HG03066 (cell line): ENCODE measurements around the gene PGF.

ENCODE experiments used
- ATAC-seq: cut with Tn5 transposase; IDR thresholded peaks from one replicate; pipeline ENCODE4 v1.9.1; 2021; ENCODE audit warnings: low read depth; ENCODE audit not compliant: unreplicated experiment

PGF gene

DNA sequence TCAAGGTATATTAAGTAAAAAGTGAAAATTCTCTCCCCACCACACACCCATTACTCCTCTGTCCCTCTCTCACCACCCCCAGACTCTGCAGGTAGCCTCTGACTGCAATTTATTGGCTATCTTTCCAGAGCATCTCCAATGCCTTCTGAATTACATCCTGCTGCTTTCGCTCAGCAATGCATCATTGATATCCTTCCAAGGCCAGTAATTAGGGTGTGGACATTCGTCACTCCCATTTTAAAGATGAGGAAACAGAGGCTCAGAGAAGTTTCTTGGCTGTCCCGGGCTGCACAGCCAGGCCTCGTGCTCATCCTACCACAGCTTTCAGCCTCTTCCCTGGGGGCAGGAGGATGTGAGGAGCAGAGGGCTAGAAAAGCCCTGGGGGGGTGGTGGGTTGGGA is 23.6 kb upstream of the PGF start:
- no peak for ATAC-seq

DNA sequence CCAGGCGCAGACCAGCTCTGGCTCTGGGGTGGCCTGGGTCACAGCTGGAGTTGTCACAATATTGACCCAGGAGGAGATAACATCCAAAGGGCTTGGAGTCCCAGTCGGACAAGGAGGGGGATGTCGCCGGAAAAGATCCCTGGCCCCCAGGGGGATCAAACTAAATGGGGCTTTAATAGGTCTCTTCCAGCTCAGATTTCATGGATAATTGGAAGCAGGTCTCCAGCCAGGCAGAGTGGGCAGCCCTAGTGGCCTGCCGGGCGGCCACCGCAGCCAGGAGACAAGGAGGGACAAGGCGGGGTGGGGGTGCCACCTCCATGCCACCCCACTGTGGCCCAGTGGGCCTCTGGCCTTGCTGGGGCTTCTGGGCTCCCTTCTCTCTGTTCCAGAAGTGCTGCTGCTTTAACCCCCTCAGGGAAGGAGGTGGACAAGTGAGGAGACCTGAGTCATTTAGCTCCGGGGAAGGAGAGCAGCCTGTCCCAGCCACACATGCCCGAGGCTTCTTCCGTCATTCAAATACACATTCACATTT is 23.1 kb upstream of the PGF start:
- no peak for ATAC-seq

DNA sequence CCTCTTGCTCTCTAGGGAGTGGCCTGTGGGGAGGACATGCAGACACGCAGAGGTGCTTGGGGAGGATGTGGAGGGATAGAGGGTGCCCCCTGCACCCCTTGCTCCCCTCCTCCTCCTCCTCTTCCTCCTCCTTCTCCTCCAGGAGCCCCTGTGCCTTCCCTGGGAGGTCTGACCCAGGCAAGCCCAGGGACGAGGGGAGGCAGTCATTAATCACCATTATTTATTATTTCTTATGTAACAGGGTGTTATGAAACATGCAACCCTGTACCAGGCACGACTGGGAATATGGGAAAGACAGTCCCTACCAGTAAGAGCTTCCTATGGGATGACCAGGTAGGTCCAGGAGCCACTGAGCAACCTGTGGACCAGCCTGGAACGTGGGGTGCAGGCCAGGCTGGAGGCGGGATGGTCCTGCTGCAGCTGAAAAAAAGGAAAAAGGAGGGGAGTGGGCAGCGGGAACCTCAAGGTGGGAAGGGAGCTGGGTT is 22.5 kb upstream of the PGF start:
- no peak for ATAC-seq

DNA sequence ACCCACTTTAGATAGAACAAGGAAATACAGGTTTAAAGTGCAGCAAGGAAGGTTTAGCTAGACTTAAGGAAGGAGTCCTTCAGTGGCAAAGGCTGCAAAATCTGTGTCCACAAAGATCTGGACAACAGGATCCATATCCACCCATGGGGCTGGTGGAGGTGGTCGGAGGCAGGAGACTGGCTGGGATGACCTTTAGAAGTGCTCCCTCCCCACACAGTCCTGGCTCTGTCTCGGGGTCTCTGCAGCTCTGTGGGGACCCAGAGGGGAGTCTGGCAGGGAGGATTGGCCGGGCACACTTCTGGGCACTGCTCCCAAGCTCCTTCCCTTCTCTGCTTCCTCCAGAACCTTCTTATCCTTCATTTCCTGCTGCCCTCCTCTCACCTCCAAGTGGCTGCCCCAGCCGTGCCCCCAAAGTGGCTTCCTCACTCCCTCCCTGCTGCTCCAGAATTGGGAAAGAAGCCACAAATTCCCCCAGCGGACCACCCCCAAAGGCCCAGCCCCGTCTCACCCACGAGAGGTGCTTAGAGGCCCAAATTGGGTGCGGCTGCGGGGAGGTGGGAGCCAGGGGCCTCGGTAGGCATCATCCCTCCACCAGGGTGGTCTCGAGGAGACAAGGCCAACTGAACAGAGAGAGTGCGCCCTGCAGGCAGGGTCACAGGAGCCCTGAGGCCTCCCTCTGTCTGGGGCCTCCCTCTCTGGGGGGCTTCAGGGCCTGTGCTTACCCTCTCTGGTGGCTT is 21.9 kb upstream of the PGF start:
- ATAC-seq, result no peak

DNA sequence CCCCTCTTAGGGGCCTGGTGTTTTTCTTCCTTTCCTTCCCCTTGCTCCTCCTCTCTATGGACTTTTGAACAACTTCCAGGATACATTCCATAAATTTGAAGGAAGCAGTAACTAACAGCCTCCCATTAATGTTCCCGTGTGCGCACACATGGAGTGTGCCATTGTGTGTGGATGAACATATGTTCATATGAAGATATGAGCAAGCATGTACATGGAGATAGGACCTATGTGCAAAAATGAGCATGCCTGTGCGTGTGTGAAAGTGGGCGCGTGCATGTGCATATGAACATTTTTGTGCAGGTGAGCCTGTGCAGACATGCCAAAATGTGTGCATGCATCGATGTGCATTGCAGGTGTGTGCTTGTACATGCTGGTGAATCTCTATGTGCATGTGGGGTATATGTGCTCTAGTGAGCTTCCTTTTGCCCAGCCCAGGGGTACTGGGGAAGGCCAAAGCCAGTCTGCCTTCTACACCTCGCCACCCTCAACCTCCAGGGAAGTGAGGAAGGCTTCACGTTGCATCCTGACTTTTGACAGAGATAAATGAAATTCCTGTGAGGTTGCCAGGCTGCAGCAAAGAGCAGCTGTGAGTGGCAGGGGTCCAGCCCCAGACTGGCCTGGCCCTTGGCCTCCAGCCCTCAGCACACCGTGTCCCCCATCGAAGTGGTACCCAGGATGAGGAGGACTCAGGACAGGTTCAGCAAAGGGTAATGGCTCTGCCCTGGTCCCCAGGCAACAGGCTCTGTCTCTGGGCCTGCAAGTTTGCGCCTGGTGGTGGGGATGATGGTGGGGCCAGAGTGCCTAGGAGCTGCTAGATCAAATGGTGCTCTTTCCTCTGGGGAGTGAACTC is 21.1 kb upstream of the PGF start:
- no peak for ATAC-seq

DNA sequence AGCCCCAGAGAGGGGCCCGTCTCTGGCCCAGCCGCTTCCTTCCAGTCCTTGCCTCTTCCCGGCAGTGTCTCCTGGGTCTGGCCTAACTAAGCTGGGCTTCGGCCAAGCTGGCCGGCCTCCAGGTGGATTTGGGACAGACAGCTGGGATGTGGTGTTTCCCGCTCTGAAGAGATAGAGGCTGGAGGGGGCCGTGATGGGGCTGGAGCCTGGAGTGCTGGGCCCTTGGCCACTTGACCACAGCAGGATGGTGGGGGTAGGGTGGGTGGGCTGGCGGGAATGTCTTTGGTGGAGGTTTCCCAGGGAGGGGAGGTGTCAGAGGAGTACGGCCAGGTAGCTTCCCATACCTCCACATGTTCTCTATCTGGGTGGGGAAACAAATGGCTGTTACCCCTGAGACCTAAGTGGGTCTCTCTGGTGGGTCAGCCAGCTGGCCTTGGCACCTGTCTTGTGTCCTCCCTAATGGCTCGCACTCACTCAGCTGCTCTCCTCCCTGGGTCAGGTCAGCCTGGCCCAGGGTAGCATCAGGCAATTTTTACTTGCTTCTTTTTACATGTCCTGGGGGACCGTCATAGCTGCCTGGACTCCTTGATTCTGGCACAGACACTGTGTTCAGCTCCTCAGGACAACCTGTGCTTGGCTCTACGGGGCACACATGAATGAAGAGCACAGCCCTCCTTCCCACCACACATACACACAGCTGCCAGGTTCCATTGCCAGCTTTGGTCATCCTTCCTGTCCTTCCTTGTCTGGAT is 19.8 kb upstream of the PGF start:
- no peak for ATAC-seq

DNA sequence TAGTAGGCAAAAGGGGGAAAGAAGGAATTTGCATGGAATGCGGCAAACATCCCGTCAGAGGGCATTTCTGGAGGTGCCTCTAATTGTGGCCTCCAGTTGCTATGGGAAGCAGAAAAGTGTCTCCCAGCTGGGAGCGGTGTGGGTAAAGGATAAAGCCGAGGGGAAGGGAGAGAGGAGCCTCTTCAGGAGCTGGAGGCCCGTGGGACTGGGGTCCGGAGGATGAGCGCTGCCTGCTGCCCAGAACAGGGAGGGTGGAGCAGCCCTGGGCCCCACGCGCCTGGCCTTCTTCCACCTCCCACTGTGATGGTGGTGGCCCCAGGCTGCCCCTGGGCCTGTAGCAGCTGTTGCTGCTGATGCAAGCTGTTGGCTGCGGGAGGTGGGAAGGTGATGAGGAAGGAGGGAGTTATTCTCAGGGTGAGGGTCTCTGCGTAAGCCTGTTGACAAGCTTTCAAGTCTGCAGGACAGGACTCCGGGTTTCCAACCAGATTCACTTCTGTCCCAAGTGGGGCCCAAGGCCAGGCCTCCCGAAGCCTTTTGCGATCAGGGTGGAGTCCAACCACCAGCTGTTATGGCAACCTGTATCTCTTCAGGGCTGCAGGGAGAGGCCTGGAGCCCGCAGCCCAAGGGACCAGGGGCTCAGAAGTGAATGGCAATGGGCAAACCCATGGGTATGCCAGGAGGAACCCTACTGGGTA is 19.1 kb upstream of the PGF start:
- no peak for ATAC-seq

DNA sequence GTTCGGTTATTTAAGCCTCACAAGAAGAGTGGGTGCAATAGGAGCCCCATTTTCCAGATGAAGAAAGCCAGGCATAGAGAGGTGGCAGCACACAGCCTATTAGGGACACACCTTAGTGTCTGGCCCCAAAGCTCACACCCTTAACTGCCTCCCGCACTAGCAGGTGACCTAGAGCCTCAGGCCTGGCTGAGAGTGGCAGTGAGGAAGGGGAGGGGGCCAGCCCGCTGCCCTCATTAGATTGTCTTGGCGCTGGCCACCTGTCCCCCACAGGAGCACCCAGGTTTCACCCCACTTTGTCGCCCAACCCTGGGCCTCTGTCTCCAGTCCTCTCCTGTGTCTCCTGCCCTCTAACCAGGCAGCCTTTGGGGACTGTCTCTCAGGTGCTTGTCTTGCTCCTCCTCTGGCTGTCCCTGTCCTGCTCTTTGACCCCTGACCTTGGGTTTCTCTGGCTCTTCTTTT is 18.5 kb upstream of the PGF start:
- no peak for ATAC-seq

DNA sequence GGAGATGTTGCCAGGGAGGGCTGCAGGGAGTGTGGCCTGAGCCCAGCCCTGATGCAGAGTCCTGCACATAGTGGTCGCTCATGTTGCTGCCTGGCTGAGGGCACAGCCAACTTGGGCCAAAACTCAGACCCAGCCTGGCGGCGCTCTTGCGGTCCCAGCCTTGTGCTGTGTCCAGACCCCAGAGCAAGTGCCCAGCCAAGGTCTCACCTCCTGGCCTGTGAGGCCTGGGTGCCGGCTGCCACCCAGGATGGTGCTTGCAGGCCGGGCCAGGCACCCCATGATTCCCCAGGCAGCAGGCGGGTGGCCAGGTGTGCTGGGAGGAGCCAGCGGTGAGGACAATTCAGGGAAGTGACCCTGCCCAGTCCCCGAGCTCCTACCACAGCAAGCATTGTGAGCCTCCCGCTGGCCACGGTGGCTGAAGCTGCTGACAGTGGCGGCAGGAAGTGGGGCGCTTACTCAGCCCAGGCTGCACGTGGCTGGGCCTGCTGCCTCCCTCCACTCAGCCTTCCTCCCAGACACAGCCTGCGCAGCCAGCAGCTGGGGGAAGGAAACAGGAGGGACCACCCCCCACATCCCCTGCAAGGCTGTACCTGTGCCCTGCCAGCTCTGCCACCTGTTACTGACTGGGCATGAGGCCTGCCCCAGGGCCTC is 17.7 kb upstream of the PGF start:
- no peak for ATAC-seq

DNA sequence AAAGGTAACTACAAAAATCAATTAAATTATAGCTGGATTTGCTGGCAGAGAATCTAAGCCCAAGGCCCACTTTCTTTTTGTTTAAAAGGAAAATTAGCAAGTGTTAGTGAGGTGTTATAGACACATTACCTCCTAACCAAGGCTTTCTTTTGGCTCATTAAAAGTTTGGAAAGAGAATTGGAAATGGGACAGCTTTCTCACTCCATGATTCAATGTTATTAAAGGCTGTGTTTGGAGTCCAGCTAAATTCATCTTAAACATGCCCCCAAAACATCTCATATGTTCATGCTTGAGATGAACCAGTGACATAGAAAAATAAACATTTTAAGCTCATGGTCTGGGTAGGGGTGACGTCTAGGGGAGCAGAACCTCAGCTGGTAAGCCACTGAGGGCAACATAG is 13.4 kb upstream of the PGF start:
- ATAC-seq, result no peak

DNA sequence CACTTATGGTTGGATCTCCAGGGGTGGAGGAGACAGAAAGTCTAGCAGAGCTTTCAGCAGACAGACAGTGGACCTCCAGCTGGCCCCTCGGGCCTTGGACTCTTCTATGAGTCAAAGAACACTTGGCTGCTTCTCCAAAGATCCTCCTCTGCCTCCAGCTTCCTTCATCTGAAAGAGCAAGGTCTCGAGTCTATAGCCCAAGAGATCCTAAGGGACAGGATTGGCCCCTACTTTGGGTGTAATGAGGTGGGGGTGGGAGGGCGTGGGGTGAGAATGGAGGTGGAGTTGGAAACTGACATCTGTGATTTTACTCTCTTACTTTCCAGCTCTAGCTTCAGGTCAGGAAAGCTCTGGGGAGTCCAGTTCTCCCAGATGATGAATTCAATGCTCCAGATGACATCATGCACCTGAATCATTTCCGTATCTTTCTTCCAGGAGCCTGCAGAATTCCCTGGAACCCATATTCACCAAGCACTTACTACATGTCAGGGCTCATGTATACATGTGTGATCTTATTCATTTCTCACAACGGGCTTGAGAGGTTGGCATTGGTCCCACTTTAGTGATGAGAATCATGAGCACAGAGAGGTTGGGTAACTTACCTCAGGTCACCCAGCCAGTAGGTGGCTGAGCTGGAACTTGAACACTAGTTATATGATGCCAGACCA is 10.2 kb upstream of the PGF start:
- no peak for ATAC-seq

DNA sequence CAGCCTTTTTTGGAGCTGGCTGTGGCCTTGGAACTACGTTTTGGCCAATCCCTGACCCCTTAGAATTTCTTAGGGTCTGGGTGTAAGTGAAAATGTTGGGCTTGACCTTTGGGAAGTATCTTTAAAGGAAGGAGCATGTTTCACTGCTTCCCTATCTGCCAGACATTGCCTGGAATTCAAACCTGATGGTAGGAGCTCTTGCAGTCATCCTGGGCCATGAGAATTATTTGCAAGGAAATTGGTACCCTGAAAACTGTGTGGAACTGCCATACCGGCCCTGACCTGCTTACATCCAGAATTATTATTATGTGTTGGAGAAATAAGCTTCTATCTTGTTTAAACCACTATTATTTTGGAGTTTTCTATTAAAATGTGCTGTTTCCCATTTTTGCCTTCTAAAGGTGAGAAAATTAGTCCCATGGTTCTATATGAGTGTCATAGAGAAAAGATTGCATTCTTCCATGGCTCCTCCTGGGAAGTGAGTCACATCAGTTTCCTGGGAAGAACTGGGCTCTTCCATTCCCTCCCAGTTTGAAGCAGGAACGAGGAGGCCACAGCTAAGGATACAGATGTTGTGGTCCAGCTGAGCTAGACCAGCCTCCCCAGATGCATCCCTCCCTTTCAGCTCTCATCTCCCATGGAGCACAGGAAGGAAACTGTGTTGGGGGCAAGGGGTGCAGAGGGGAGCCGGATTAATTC is 9.5 kb upstream of the PGF start:
- no peak for ATAC-seq

DNA sequence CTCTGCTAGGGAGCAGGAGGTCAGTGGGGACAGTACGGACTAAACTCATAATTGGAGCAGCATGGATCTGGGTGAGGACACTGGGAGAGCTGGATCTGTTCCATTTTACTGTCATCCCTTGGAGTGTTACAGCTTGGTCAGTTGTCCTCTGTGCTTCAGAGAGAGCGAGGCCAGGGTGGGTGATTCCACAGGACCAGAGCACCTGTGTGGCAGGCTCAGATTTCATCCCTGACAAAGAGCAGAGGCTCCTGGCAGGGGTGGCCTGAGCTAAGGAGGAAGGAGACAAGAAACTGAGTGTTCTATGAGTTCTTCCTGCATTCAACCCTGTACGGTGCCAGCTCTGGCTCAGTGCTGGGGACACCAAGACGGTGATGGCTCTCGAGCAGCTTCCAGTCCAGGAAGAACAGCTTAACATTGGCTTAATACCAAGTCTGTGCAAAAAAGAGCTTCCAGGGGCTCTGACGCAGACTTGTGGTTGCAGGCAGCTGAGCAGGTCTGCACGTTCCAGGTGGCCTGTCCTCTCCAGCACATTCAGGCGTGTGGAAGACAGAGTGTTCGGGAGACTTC is 8.4 kb upstream of the PGF start:
- ATAC-seq, result no peak

DNA sequence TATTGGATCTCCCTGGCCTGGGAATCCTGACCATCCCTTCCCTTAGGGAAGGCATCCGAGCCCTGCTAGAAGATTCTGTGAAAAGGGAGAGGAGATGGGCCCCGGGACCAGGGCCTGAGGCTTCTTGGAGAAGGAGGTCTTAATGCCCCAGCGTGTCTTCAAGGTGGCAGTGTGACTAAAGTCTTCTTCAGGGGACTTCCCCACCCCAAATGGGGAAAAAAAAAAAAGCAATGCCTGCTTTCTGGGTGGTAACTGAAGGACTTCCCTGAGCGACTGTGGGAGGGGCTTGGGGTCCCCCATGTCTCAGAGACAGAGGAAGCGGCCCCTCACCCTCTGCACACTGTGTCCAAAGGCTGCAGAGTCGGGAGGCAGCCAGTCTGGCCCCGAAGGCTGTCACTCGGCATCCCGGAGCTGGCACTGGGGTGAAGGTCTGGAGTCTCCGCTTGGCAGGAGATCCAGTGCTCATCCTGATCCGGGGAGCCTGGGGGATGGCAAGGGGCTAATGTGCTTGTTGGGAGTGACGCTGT is 7.8 kb upstream of the PGF start:
- ATAC-seq, result no peak

DNA sequence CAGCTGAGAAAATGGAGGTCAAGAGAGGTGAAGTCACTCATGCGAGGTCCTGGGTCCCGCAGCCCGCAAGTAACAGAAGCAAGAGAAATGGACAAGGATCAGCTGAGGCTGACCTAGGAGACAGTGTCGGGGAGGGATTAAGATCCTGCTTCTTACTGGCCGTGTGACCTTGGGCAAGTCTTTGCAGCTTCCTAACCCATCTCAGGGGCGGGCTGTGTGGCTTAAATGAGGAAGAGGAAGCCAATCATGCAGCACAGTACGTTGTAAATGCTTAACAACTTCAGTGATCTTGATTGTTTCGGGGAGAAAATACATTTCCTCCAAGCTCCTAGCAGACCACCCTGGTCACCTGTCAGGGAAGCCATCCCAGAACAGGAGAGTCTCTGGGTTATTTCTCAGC is 7.1 kb upstream of the PGF start:
- no peak for ATAC-seq

DNA sequence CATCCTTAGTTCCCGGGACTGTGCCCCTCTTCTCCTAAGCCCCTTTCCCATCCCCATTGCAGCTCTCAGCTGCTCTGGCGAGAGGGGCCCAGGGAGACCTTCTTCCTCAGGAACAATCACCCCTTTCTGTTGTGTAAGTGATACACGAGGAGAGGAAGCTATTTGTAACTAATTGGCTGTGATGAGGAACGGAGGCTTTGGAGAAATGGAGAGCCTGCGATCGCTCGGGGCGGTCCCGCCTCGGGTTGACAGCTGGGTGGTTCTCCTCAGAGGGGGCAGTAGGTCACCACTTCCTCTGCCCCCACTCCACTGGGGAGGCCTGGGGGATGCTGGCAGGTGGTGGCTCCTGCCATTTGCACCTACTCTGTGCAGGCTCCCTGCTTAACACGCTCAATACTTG is 6.6 kb upstream of the PGF start:
- no peak for ATAC-seq

DNA sequence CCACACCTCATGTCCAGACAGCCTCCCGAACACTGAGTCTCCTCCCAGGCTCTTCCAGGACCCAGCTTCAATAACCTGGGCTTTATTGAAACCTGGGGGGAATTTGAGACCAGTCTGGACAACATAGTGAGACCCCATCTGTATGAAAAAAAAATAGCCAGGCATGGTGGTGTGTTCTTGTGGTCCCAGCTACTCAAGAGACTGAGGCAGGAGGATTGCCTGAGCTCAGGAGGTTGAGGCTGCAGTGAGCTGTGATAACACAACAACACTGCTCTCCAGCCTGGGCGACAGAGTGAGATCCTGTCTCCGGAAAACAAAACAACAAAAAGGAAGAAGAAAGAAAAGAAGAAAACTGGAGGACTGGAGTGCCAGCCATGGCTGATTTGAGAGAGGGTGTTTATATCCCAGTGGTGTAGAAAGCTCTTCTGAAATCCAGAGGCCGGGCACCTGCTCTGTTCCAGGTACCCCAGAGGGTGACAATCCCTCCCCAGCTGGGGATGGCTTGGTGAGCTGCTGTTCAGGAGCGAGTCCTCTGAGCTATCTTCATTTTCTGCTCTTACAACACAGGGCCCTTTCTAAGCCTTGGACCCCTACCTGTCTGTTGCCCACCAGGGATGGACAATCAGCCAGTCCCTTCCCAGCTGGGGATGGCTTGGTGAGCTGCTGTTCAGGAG is 6.0 kb upstream of the PGF start:
- ATAC-seq, result no peak

DNA sequence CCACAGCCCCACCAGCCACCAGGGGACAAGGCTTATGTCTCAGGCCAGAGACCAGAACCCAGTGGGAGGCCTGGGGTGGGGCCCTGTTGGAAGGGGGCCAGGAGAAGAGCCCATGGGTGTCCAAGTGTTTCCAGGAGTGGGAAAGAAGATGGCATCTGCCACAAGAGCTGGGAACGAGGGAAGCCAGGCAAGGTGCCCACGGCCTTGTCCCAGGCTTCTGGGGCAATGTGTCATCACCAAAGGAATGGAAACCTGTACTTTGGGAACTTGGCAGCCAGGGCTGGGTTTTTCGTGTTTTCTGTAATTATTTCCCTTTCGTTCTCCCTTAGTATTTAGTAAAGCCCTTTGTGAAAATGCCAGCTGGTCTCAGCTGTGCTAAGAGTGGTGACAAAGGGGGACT is 5.3 kb upstream of the PGF start:
- ATAC-seq, result no peak
